GM12878 (cell line): ENCODE data around the gene EXOC1L. TPM values are rescaled to one million over a fixed set of nuclear protein-coding genes. Genes with fewer than 3 reads are reported as not detected.

Experiments
- ATAC-seq: fragments of 200-7000 bp; cut with Tn5 transposase; 3 replicates; pipeline ENCODE4 v1.9.1; 2020; ENCODE audit warnings: mild to moderate bottlenecking, moderate library complexity
- BruUV-seq: library from RNA; stranded (reverse); fragments of 400-500 nt; replicated peaks from 2 replicates; lab custom pipeline; 2021; lab: Mats Ljungman, UMichigan
- CTCF ChIA-PET: fragments of 300-600 bp; sonication (Branson Sonifier 250); formaldehyde crosslinking; extraction: SDS; loops from one replicate; lab custom pipeline; 2021; ENCODE audit warnings: inconsistent platforms; lab: Yijun Ruan, JAX
- POLR2A ChIA-PET: fragments of 350-600 bp; formaldehyde crosslinking; extraction: SDS; loops from one replicate; lab custom pipeline; 2021; ENCODE audit warnings: inconsistent platforms; lab: Charles Lee
- RAD21 ChIA-PET: fragments of 300-600 bp; sonication (Branson Sonifier 250); formaldehyde crosslinking; loops from one replicate; lab custom pipeline; 2023; ENCODE audit warnings: antibody characterized with exemption; ENCODE audit not compliant: unreplicated experiment; lab: Charles Lee
- SMC1A ChIA-PET: fragments of 300-600 bp; sonication (Branson Sonifier 250); formaldehyde crosslinking; loops from one replicate; lab custom pipeline; 2023; ENCODE audit not compliant: unreplicated experiment, uncharacterized antibody; lab: Charles Lee
- DNase-seq: peaks from one replicate; pipeline ENCODE4 v3.0.0-alpha.2; 2011; ENCODE audit warnings: low read depth, low spot score
- FAIRE-seq: peaks from 3 replicates; lab custom pipeline; 2011; peaks lifted over from hg19 to GRCh38; lab: Jason Lieb, UNC
- H2AFZ ChIP-seq: 2 replicates; pipeline ENCODE4 v1.6.0; 2011; ENCODE audit warnings: low read depth, low read length, control low read depth; ENCODE audit not compliant: control insufficient read depth
- H3K27ac ChIP-seq: 2 replicates; pipeline ENCODE4 v1.5.1; 2011; ENCODE audit warnings: control low read depth; ENCODE audit not compliant: control insufficient read depth, insufficient read depth
- H3K27me3 ChIP-seq, 2 experiments: replicated peaks in 1 of 2; 2 replicates each; pipeline versions ENCODE4 v1.6.0 to v1.6.1; 2011; ENCODE audit warnings: low read length in 1 of 2; ENCODE audit not compliant: control insufficient read depth in 2 of 2, insufficient read depth in 2 of 2
- H3K36me3 ChIP-seq, 2 experiments: 2 replicates each; pipeline ENCODE4 v1.5.1; 2011; ENCODE audit warnings: low read length in 1 of 2; ENCODE audit not compliant: control insufficient read depth in 2 of 2, insufficient read depth in 2 of 2
- H3K4me1 ChIP-seq: 2 replicates; pipeline ENCODE4 v1.6.1; 2011; ENCODE audit warnings: mild to moderate bottlenecking, low read length, moderate library complexity, mixed read lengths; ENCODE audit not compliant: control insufficient read depth, insufficient read depth
- H3K4me2 ChIP-seq: 2 replicates; pipeline ENCODE4 v1.6.0; 2011; ENCODE audit warnings: control low read depth; ENCODE audit not compliant: control insufficient read depth, insufficient read depth
- H3K4me3 ChIP-seq: fragments of 200-600 bp; sonication (generic); 2 replicates; pipeline ENCODE4 v1.5.1; 2016
- H3K79me2 ChIP-seq: 2 replicates; pipeline ENCODE4 v1.6.0; 2011; ENCODE audit warnings: low read length; ENCODE audit not compliant: control insufficient read depth, insufficient read depth
- H3K9ac ChIP-seq: 2 replicates; pipeline ENCODE4 v1.8.0; 2011; ENCODE audit warnings: low read length, control low read depth, mixed read lengths; ENCODE audit not compliant: control insufficient read depth, insufficient read depth
- H3K9me3 ChIP-seq: replicated peaks from 3 replicates; pipeline ENCODE4 v1.5.1; 2011; ENCODE audit warnings: mild to moderate bottlenecking, low read length; ENCODE audit not compliant: control insufficient read depth, insufficient read depth
- H4K20me1 ChIP-seq: 2 replicates; pipeline ENCODE4 v1.6.0; 2011; ENCODE audit not compliant: control insufficient read depth, insufficient read depth
- BMI1 ChIP-seq: fragments of 450-650 bp; IDR thresholded peaks from 2 replicates; pipeline ENCODE4 v1.6.1; 2016; ENCODE audit warnings: mild to moderate bottlenecking, moderate library complexity, borderline replicate concordance
- E4F1 ChIP-seq: fragments of 450-650 bp; IDR thresholded peaks from 2 replicates; pipeline ENCODE4 v1.6.1; 2018; ENCODE audit warnings: borderline replicate concordance, mild to moderate bottlenecking; ENCODE audit not compliant: partially characterized antibody
- HCFC1 ChIP-seq: fragments of 150-350 bp; IDR thresholded peaks from 2 replicates; pipeline ENCODE4 v1.6.1; 2014; ENCODE audit warnings: low read length
- NKRF ChIP-seq: fragments of 450-650 bp; conservative IDR thresholded peaks from 2 replicates; pipeline ENCODE4 v1.6.1; 2017; ENCODE audit warnings: mild to moderate bottlenecking, moderate library complexity
- SRF ChIP-seq, 2 experiments: IDR thresholded peaks; 2 replicates each; pipeline ENCODE4 v1.6.1; 2011; ENCODE audit warnings: low read depth in 2 of 2, low read length in 2 of 2, mild to moderate bottlenecking in 1 of 2, moderate library complexity in 1 of 2
- WGBS: methylation state at CpG from one replicate; pipeline ENCODE4 v1.1.6; 2016; ENCODE audit warnings: low lambda C conversion rate; ENCODE audit not compliant: insufficient replicate concordance, insufficient coverage; ENCODE audit errors: missing lambda C conversion rate; 5-methylcytosine and 5-hydroxymethylcytosine counted together
- in situ Hi-C: fragments of 300-500 bp; cut with MboI; formaldehyde crosslinking; loops from 9 replicates; pipeline ENCODE4 v1.14.3; 2018; ENCODE audit warnings: mixed read lengths
- intact Hi-C: fragments of 100-400 bp; cut with micrococcal nuclease; formaldehyde crosslinking; loops from one replicate; pipeline ENCODE4 v1.14.2; 2022; ENCODE audit not compliant: unreplicated experiment
- polyA plus RNA-seq, 11 experiments: library from polyadenylated mRNA; depleted of rRNA in 4 of 11; unstranded in 6 of 11; stranded (reverse) in 5 of 11; fragments of >200 nt; fragmentation: Nextera tagmentation in 4 of 11; fragmentation: Illumina TruSeq in 1 of 11; extraction: Ambion mirVana in 4 of 11; extraction: Trizol in 1 of 11; gene quantifications; 1 replicate in 1 of 11; 2 replicates in 10 of 11; pipeline versions ENCODE4 v1.2.1 to v1.2.3, GENCODE V29; 2011 to 2016; ENCODE audit warnings: inconsistent platforms in 2 of 11, missing spikeins in 2 of 11, low read depth in 1 of 11
- total RNA-seq, 4 experiments: library from RNA; depleted of rRNA in 3 of 4; stranded (reverse); fragments of >200 nt in 3 of 4; fragmentation: Illumina TruSeq in 1 of 4; extraction: Trizol in 1 of 4; gene quantifications; 2 replicates each; pipeline versions ENCODE4 v1.2.1 to v1.2.3, GENCODE V29; 2013 to 2021

The EXOC1L gene
- total and polyA plus RNA-seq, 10 of the 15 experiments (the other 5 are each of a cell fraction or from before 2014, with no cell fraction given) = not detected

- no peaks in the 10 kb centered on the region for H3K79me2 ChIP-seq
- H3K27me3 ChIP-seq = no peaks in the 10 kb centered on the region
- TF ChIP-seq E4F1 (no peak), SRF (IDR thresholded peaks at IDR 0.05; ENCODE audit: low read depth in 2 of 2, low read length in 2 of 2) (no peak), HCFC1 (no peak), BMI1 (no peak), NKRF (no peak)
- ChIA-PET SMC1A (no interaction called here), CTCF (interaction anchor here (0.7 kb wide), 1 partner anchor 1523 kb away, joined by 3 read pairs; no protein-coding TSS in a partner anchor), RAD21 (no interaction called here), POLR2A (no interaction called here)
- intact Hi-C loops (no loop called here), in situ Hi-C loops (no loop called here)
- no peak overlapping the region for H3K9ac ChIP-seq
- no peak overlapping the region for H3K4me3 ChIP-seq
- no peak overlapping the region for H3K27ac ChIP-seq
- no peaks in the 10 kb centered on the region for H3K9me3 ChIP-seq
- no peak for DNase-seq
- H3K4me2 ChIP-seq = no peak overlapping the region
- H3K36me3 ChIP-seq = no peaks in the 10 kb centered on the region
- no peaks in the 10 kb centered on the region for H3K4me1 ChIP-seq
- FAIRE-seq = no peak
- H2AFZ ChIP-seq = no peak overlapping the region
- H4K20me1 ChIP-seq = no peaks in the 10 kb centered on the region
- BruUV-seq = no TSS peak
- ATAC-seq = no peak
- 0% methylated on average over 1 of the region's 1 CpG for WGBS
These were observed 18.3 kb downstream of the EXOC1L start for GRCh38 chr4:55837903-55838302.
